Erythroblast (primary cell): ENCODE data around the gene PAOX.

Source experiments
- GATA1 ChIP-seq: IDR thresholded peaks from 2 replicates; pipeline ENCODE4 v1.6.1; 2011; ENCODE audit warnings: low read depth, mild to moderate bottlenecking, control low read depth, low read length, moderate library complexity
- POLR2A ChIP-seq: IDR thresholded peaks from 2 replicates; pipeline ENCODE4 v1.6.1; 2011; ENCODE audit warnings: mild to moderate bottlenecking, low read length

DNA sequence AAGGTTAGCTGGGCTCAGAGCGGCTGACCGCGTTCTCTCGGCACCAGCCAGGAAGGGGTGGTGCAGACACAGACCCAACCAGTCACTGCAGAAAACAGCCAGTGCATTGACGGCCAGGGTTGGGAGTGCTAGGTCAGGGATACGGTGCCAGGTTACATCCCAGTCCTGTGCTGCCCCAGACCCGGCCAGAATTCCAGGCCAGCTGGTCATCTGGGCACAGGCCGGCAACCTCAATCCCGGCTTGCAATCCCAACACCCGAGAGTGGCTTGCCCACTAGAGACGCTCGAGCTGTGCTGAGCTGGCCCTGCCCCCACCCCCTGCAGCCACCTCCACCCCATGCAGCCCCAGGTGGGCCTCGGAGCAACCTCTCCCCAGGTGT, 28.1 kb upstream of the PAOX start:
- TF ChIP-seq POLR2A (no peak), GATA1 (no peak)
